Trophoblast cell (in vitro differentiated cells and primary cell): ENCODE results near the gene CCDC17.

Experiments
- DNase-seq, 2 donors: peaks; one replicate each; pipeline ENCODE4 v3.0.0-alpha.2; 2016
- H2AFZ ChIP-seq: 2 replicates; pipeline ENCODE4 v1.6.1; 2013; ENCODE audit warnings: low read length, moderate library complexity, mild to moderate bottlenecking; ENCODE audit not compliant: insufficient read depth, poor library complexity
- H2AK5ac ChIP-seq: 2 replicates; pipeline ENCODE4 v1.6.1; 2013; ENCODE audit warnings: mild to moderate bottlenecking, low read length
- H2BK120ac ChIP-seq: 2 replicates; pipeline ENCODE4 v1.6.1; 2013; ENCODE audit warnings: low read length, mild to moderate bottlenecking, moderate library complexity; ENCODE audit not compliant: insufficient read depth, poor library complexity
- H2BK12ac ChIP-seq: 2 replicates; pipeline ENCODE4 v1.6.1; 2013; ENCODE audit warnings: mild to moderate bottlenecking, low read length, moderate library complexity
- H2BK5ac ChIP-seq: 2 replicates; pipeline ENCODE4 v1.6.1; 2013; ENCODE audit warnings: low read length, low read depth, moderate library complexity, mild to moderate bottlenecking; ENCODE audit not compliant: poor library complexity
- H3K14ac ChIP-seq: 2 replicates; pipeline ENCODE4 v1.6.1; 2013; ENCODE audit warnings: mild to moderate bottlenecking, low read length
- H3K18ac ChIP-seq: 2 replicates; pipeline ENCODE4 v1.6.1; 2013; ENCODE audit warnings: mild to moderate bottlenecking, low read length
- H3K23ac ChIP-seq: 2 replicates; pipeline ENCODE4 v1.6.1; 2013; ENCODE audit warnings: low read length
- H3K27ac ChIP-seq: 2 replicates; pipeline ENCODE4 v1.5.1; 2013; ENCODE audit warnings: low read depth, mild to moderate bottlenecking, inconsistent platforms, low read length, moderate library complexity
- H3K27me3 ChIP-seq: 2 replicates; pipeline ENCODE4 v1.6.1; 2013; ENCODE audit warnings: inconsistent platforms, mild to moderate bottlenecking, low read length, moderate library complexity; ENCODE audit not compliant: insufficient read depth
- H3K36me3 ChIP-seq, 2 experiments: 1 replicate in 1 of 2; 2 replicates in 1 of 2; pipeline ENCODE4 v1.6.1; 2013; ENCODE audit warnings: low read length in 2 of 2, mild to moderate bottlenecking in 2 of 2, moderate library complexity in 1 of 2; ENCODE audit not compliant: insufficient read depth in 2 of 2, control insufficient read depth in 1 of 2
- H3K4ac ChIP-seq: 2 replicates; pipeline ENCODE4 v1.6.1; 2013; ENCODE audit warnings: low read depth, mild to moderate bottlenecking, low read length, moderate library complexity
- H3K4me1 ChIP-seq, 2 experiments: 1 replicate in 1 of 2; 2 replicates in 1 of 2; pipeline ENCODE4 v1.6.1; 2013; ENCODE audit warnings: low read length in 2 of 2, mild to moderate bottlenecking in 2 of 2, moderate library complexity in 1 of 2; ENCODE audit not compliant: insufficient read depth in 2 of 2, control insufficient read depth in 1 of 2
- H3K4me2 ChIP-seq: 2 replicates; pipeline ENCODE4 v1.6.1; 2013; ENCODE audit warnings: inconsistent platforms, mild to moderate bottlenecking, low read length, moderate library complexity
- H3K4me3 ChIP-seq: 2 replicates; pipeline ENCODE4 v1.5.1; 2013; ENCODE audit warnings: mild to moderate bottlenecking, low read depth, low read length, inconsistent platforms
- H3K79me1 ChIP-seq: one replicate; pipeline ENCODE4 v1.6.1; 2013; ENCODE audit warnings: low read length
- H3K79me2 ChIP-seq: 2 replicates; pipeline ENCODE4 v1.6.1; 2013; ENCODE audit warnings: low read length, mild to moderate bottlenecking; ENCODE audit not compliant: control insufficient read depth, insufficient read depth, poor library complexity
- H3K9ac ChIP-seq: 2 replicates; pipeline ENCODE4 v1.6.1; 2013; ENCODE audit warnings: mild to moderate bottlenecking, low read length
- H3K9me3 ChIP-seq: 2 replicates; pipeline ENCODE4 v1.6.1; 2013; ENCODE audit warnings: low read depth, mild to moderate bottlenecking, control low read depth, inconsistent platforms, low read length; ENCODE audit not compliant: insufficient read depth
- H4K12ac ChIP-seq: 2 replicates; pipeline ENCODE4 v1.6.1; 2013; ENCODE audit warnings: low read depth, mild to moderate bottlenecking, low read length, moderate library complexity
- H4K8ac ChIP-seq: 2 replicates; pipeline ENCODE4 v1.6.1; 2013; ENCODE audit warnings: low read depth, mild to moderate bottlenecking, low read length, moderate library complexity
- H4K91ac ChIP-seq: one replicate; pipeline ENCODE4 v1.6.1; 2013; ENCODE audit warnings: low read depth, mild to moderate bottlenecking, low read length, moderate library complexity
- WGBS: extraction: QIAGEN DNeasy Blood & Tissue Kit; methylation state at CpG from one replicate; pipeline ENCODE4 v1.1.7; 2013; ENCODE audit warnings: missing lambda C conversion rate; ENCODE audit not compliant: insufficient read length, insufficient coverage; ENCODE audit errors: extremely low coverage; 5-methylcytosine and 5-hydroxymethylcytosine counted together

Gene CCDC17

GRCh38 chr1:45594412-45594811 lies 29.4 kb downstream of the CCDC17 start:
- Histone ChIP-seq H3K9ac (no peak overlapping the region), H3K4me2 (no peak overlapping the region), H2AK5ac (no peak overlapping the region), H3K36me3 (peaks cover 22 to 28% of the 10 kb centered on the region in 2 experiments), H3K18ac (no peak overlapping the region), H3K14ac (no peak overlapping the region), H3K4me3 (no peak overlapping the region), H3K27me3 (no peaks in the 10 kb centered on the region), H2BK12ac (no peak overlapping the region), H2AFZ (no peak overlapping the region), H3K79me2 (peaks cover 5% of the 10 kb centered on the region), H3K4ac (peak overlapping the region; percentile 87), H2BK5ac (no peak overlapping the region), H3K79me1 (no peaks in the 10 kb centered on the region), H4K12ac (no peak overlapping the region), H4K8ac (no peak overlapping the region), H3K23ac (no peak overlapping the region), H2BK120ac (no peak overlapping the region), H4K91ac (no peak overlapping the region), H3K9me3 (no peaks in the 10 kb centered on the region), H3K4me1 (no peaks in the 10 kb centered on the region), H3K27ac (no peak overlapping the region)
- no CpG with 5 or more reads among the region's 4 CpGs for WGBS
- DNase-seq = no peak

GRCh38 chr1:45589861-45590260 lies 34.0 kb downstream of the CCDC17 start:
- Histone ChIP-seq H3K79me2 (peaks cover 23% of the 10 kb centered on the region), H3K36me3 (peaks cover 18 to 23% of the 10 kb centered on the region in 2 experiments), H3K18ac (no peak overlapping the region), H2BK120ac (no peak overlapping the region), H2BK5ac (no peak overlapping the region), H3K14ac (no peak overlapping the region), H3K27me3 (no peaks in the 10 kb centered on the region), H2AK5ac (no peak overlapping the region), H2AFZ (no peak overlapping the region), H4K91ac (no peak overlapping the region), H4K8ac (no peak overlapping the region), H4K12ac (no peak overlapping the region), H2BK12ac (no peak overlapping the region), H3K9me3 (no peaks in the 10 kb centered on the region), H3K4me3 (no peak overlapping the region), H3K79me1 (no peaks in the 10 kb centered on the region), H3K9ac (no peak overlapping the region), H3K27ac (no peak overlapping the region), H3K4me1 (peaks cover 3 to 8% of the 10 kb centered on the region in 2 experiments), H3K23ac (no peak overlapping the region), H3K4ac (peak overlapping the region; percentile 60), H3K4me2 (no peak overlapping the region)
- DNase-seq = no peak
- WGBS = no CpG with 5 or more reads among the region's 1 CpG

GRCh38 chr1:45586769-45587168 lies 37.1 kb downstream of the CCDC17 start:
- Histone ChIP-seq H2BK5ac (no peak overlapping the region), H3K18ac (no peak overlapping the region), H3K9ac (no peak overlapping the region), H3K4me3 (no peak overlapping the region), H3K4me1 (peaks cover 3 to 8% of the 10 kb centered on the region in 2 experiments), H3K79me2 (peaks cover 32% of the 10 kb centered on the region), H4K12ac (no peak overlapping the region), H3K79me1 (peaks cover 9% of the 10 kb centered on the region), H3K23ac (no peak overlapping the region), H2AFZ (no peak overlapping the region), H2BK120ac (no peak overlapping the region), H3K36me3 (peaks cover 4 to 5% of the 10 kb centered on the region in 2 experiments), H4K91ac (no peak overlapping the region), H3K27me3 (no peaks in the 10 kb centered on the region), H3K4ac (peak overlapping the region; percentile 91), H2AK5ac (no peak overlapping the region), H2BK12ac (no peak overlapping the region), H3K27ac (no peak overlapping the region), H3K9me3 (peaks cover 2% of the 10 kb centered on the region), H4K8ac (no peak overlapping the region), H3K14ac (no peak overlapping the region), H3K4me2 (no peak overlapping the region)
- DNase-seq = no peak
- no CpG with 5 or more reads among the region's 4 CpGs for WGBS

- no peak overlapping the region for H2AFZ ChIP-seq
- no peak overlapping the region for H2BK120ac ChIP-seq
- H3K79me2 ChIP-seq = peaks cover 32% of the 10 kb centered on the region
- H3K9ac ChIP-seq = no peak overlapping the region
- peak overlapping the region; percentile 73 for H3K4me2 ChIP-seq
- no peak overlapping the region for H4K91ac ChIP-seq
- no peak overlapping the region for H4K8ac ChIP-seq
- H3K79me1 ChIP-seq = peaks cover 9% of the 10 kb centered on the region
- no CpG with 5 or more reads among the region's 7 CpGs for whole genome bisulfite sequencing
- no peak overlapping the region for H2BK12ac ChIP-seq
- H3K14ac ChIP-seq = no peak overlapping the region
- H3K4me1 ChIP-seq = peaks cover 3 to 8% of the 10 kb centered on the region in 2 experiments
- H3K18ac ChIP-seq = no peak overlapping the region
- H2AK5ac ChIP-seq = no peak overlapping the region
- H3K9me3 ChIP-seq = peaks cover 2% of the 10 kb centered on the region
- H4K12ac ChIP-seq = no peak overlapping the region
- H3K4ac ChIP-seq = peak overlapping the region; percentile 89
- H3K27me3 ChIP-seq = no peaks in the 10 kb centered on the region
- DNase-seq = no peak
- H3K27ac ChIP-seq = no peak overlapping the region
- no peak overlapping the region for H2BK5ac ChIP-seq
- peaks cover 0 to 4% of the 10 kb centered on the region in 2 experiments for H3K36me3 ChIP-seq
- no peak overlapping the region for H3K23ac ChIP-seq
- no peak overlapping the region for H3K4me3 ChIP-seq
Measured at GRCh38 chr1:45585496-45586075, 38.3 kb downstream of the CCDC17 start.
